GM18951 (cell line): Measurements from ENCODE around the gene USP46.

ENCODE experiments used
- POLR2A ChIP-seq: IDR thresholded peaks from 4 replicates; pipeline ENCODE4 v1.6.1; 2011; ENCODE audit warnings: mild to moderate bottlenecking; ENCODE audit not compliant: insufficient read length, insufficient read depth; ENCODE audit errors: extremely low read depth
- in situ Hi-C: fragments of 300-500 bp; cut with MboI; formaldehyde crosslinking; loops from one replicate; pipeline ENCODE4 v1.12.0; 2022; ENCODE audit warnings: low sequenced_read_pairs, mixed read lengths, inconsistent platforms; ENCODE audit not compliant: unreplicated experiment

Gene USP46

DNA sequence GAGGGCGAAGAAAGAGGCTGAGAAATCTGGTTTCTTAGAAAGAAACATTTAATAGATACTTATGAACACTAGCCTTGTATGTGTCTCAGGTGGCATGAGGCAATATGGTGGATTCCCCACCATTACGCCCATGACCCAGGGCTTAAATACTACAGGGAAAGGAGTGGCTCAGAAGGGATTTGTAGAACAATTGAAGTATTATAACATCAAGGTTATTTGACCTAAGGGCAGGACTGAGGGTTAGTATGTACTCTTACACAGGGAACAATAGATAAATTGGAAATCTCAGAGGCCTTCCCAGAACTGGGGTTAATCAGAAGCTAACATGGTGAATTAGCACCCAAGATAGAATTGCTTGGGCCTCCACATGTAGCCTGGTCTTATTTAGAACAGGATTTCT lies 11.0 kb upstream of the USP46 start:
- in situ Hi-C loops, result no loop called here
- TF ChIP-seq POLR2A, result no peak

DNA sequence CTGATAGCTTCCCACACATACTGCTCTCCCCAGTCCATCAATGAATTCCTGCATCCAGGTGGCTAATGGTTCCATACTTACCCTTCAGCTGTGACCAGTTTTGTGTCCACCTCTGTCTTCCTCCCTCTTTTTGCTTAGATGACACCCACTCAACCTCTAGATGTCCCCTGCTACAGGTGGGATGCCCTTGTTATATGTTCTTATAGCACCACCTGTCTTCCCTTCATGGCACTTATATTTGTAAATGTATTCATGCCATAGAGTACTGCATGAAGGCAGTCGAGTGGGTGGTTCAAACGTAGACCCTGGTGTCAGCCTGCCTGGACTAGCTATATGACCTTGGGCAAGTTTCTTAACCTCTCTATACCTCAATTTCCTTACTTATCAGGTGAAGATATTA lies 6.5 kb upstream of the USP46 start:
- no peak for TF ChIP-seq POLR2A
- in situ Hi-C loops, result loop anchor here (10.0 kb wide), 1 partner anchor 291 kb away; no protein-coding TSS in a partner anchor

DNA sequence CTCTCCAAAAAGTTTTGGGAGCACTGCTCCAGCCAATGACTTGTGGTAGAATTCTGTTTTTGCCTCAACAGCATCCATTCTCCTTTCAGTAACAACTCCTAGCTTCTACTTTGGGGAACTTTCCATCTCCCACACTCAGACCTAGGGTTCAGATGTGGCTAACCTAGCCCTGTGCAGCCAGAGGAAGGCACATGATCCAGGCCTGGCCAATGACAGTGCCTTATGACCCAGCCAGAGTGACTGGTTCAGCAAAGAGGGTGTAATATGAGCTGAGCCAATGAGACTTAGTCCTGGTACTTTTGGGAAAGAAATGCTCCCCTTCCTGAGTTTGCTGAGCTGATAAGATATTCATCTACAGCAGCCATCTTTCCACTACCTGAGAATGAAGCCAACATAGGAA lies 5.4 kb upstream of the USP46 start:
- TF ChIP-seq POLR2A, result no peak
- in situ Hi-C loops, result loop anchor here (10.0 kb wide), 1 partner anchor 290 kb away; no protein-coding TSS in a partner anchor

DNA sequence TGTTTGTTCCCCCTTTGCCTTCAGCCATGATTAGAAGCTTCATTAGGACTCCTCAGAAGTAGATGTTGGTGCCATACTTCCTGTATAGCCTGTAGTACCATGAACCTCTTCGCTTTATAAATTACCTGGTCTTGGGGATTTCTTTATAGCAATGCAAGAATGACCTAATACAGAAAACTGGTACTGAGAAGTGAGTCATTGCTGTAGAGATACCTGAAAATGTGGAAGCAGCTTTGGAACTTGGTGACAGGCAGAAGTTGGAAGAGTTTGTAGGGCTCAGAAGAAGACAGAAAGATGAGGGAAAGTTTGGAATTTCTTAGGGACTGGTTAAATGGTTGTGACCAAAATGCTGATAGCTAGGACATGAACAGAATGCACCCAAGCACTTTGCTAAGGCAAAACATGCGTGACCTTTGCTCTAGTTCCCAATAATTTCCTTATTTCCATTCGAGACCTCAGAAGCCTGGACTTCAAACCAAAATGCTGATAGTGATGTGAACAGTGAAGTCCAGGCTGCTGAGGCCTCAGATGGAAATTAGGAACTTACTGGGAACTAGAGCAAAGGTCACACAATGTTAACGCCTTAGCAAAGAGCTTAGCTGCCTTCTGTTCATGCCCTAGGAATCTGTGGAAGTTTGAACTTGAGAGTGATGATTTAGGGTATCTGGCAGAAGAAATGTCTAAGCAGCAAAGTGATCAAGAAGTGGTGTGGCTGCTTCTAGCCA lies 3.0 kb upstream of the USP46 start:
- in situ Hi-C loops, result loop anchor here (10.0 kb wide), 1 partner anchor 287 kb away; no protein-coding TSS in a partner anchor
- no peak for TF ChIP-seq POLR2A

DNA sequence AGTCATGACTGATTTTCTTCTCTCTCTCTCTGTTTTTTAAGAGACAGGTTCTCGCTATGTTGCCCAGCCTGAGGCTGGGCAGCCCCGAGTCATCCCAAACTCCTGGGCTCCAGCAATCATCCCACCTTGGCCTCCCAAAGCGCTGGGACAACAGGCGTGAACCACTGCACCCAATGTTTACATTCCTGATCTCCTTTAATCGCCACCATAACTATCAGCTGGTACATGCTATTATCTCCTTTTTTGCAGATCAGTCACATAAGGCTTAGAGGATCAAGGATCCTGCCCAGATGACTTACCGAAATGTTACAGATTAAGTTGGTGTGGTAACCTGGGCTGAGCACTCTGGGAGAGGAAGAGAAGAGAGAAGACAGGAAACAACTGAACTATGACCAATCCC lies 1.5 kb upstream of the USP46 start:
- in situ Hi-C loops, result loop anchor here (10.0 kb wide), 1 partner anchor 286 kb away; no protein-coding TSS in a partner anchor
- no peak for TF ChIP-seq POLR2A

DNA sequence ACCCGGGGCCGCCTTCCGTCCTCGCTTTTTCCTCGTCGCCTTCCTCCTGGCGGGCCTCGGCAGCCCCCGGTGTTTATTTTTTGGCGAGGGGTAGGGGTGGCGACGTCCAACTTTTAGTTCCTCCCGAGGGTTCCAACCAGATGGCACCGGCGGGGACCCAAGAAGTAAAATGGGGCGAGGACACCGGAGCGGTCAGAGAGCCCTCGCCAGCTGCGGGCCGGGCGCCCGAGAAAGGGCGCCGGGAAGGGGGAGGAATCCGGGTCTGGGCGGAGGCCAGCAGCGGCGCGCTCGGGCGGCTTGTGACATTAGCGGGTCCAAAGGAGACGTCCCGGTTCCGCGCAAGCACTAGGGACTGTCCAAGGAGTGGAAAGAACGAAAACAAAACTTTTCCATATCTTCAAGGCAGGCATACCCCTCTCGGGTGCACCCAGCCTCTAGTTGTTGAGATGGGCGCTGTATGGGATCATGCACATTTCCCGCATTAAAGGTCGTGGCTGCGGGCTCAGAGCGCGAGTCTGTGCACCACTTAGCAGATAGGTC lies 691 bp upstream of the USP46 start:
- TF ChIP-seq POLR2A, result no peak
- in situ Hi-C loops, result loop anchor here (10.0 kb wide), 1 partner anchor 285 kb away; no protein-coding TSS in a partner anchor

DNA sequence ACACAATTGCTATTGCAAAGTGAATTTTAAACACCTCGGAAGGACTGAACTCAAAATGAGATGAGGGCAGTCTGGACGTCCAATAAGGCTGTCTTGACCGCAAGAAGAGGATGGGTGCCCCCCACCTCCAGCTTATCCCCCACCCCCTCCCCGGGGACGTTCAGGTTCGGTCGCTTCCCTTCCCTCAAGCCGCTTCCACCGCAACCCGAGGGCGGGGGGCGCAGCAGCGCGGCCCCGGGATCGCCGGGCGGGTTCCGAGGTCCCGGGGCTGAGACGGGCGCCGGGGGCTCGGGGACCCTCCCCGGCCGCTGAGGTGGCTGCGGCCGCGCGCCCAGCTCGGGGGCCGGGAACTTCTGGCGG lies 480 bp downstream of the USP46 start:
- no peak for TF ChIP-seq POLR2A
- in situ Hi-C loops, result no loop called here

DNA sequence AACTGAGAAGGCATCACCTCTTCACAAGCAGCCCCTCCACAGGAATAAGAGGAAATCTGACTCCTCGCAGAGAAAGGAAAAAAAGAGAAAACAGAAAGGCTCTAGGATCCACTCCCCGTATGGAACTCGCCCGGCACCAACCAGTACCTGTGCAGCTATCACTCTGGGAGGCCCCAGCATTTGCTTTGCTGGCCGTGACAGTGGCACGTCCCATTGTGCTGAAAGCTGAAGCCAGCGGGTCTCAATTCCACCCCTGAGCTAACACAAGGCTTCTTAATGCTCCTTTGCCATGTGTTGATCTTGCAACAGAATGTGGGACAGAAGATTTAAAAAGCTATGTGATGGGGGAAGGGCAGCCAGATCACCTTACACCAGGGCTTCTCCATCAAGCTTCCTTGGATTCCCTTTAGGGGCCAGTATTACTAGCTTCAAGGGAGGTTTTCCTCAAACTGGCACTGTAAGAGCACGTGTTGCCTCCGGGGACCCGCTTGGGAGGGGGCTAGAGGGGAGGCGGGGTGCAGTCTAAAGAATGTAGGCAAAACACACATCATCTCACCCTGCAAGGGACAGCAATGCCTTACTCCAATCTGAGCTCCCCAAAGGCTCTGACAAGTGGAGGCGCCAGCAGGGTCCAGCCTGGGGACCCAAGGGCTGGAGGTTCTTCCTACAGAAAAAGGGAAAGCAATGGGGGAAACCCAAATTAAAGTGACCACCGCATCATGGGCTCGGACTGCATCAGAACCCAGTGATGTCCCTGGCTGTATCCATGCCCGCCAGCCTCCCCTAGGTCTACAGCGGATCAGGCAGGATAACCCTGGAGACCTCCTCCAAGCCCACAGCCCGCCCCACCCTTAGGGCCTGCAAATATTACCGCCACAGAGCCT lies 1.2 kb downstream of the USP46 start:
- TF ChIP-seq POLR2A, result no peak
- in situ Hi-C loops, result no loop called here

DNA sequence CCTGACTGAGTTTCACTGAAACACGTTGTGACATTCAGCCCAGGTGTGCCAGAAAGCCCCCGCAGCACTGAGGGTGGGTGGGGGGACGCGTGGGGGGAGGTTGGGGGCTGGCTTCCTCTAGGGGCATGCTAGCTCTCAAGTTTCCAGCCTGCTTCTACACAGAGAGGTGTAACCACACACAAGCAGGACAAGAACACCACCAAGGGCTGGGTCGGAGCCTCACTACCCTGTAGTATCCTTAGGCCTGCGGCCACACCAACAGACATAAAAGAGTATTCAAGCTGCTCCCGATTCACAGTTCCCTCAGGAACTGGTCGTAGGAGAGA lies 1.8 kb downstream of the USP46 start:
- no peak for TF ChIP-seq POLR2A
- in situ Hi-C loops, result no loop called here

DNA sequence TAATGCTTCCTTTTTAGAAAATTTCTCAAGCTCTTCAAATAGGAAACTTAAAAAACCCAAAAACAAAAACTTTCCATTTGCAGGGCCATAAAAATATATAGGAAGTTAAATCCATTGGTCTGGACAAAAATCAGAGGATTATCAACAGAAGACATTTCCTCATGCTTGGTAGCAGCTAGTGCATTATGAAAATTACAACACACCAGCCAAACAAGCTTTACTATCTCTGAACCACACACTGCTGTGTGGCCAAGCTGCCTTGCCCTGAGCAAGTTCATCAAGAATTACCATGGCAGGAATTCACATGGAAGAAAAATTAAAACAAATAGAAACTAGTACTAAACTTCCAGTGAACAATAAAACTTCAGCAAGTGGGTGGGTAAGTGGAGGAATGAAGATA lies 3.6 kb downstream of the USP46 start:
- TF ChIP-seq POLR2A, result no peak
- in situ Hi-C loops, result no loop called here

DNA sequence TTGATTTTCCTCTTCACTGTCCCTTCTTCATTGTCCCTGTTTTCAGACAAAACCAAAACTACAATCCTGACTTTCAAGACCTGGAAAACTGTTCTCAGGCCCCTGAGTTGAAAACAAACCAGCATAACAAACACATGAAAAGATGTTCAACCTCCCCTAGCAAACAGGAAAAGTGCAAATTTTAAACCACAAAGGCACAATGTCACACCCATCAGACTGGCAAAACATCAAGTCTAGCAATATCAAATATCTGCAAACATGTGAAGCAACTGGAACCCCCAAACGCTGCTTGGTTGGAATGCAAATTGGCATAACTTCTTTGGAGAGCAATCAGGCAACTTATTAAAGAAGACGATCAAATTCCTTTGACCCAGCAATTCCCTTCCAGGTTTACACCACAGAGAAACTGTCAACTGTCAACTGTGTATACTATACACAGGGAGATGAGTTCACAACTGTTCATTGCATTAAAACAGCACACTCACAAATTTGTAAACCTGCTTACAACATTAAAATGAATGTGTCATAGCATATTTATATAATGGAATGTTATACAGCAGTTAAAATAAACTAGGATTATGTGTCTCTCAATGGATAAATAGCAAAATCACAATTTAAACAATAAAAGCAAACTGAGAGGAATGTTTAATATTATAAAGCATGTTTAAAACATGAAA lies 7.0 kb downstream of the USP46 start:
- TF ChIP-seq POLR2A, result no peak
- in situ Hi-C loops, result no loop called here

DNA sequence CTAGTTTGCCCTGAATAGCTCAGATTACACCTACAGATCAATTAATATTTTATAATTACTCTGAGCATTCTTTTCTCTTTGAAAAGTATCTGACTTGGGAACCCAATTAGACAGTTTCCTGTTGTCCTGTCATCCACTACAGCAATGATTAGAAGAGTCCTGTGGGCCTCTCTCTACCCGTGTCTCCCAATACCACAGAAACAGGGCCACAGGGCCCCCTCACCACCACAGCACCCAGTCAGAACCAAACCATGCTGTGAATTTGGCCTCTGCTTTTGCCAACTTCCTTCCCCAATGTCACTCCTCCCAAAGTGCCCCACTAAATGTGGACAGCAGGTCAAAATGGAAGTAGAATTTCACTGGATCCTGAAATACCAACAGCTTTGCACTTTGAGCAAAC lies 10.3 kb downstream of the USP46 start:
- in situ Hi-C loops, result no loop called here
- TF ChIP-seq POLR2A, result no peak

DNA sequence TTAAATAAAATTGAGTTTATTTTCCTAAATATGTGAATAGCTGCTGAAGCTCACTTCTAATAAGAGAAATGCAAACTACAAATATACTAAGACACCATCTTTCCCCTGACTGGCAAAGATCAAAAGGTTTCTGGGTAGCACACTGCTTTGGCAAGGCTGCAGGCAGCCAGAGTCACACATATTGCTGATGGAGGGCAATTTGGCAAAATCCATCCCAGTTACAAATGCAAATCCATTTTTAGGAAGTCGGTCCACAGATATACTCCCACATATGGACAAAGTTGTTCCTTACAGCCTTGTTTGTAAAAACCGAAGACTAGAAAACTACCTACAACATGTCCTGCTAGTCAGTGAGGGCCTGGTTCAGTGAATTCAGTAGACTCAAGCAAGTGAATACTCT lies 12.4 kb downstream of the USP46 start:
- in situ Hi-C loops, result no loop called here
- no peak for TF ChIP-seq POLR2A
